ENCODE measurements around the gene EML6. TPM values are rescaled to one million over a fixed set of nuclear protein-coding genes. Genes with fewer than 3 reads are reported as not detected.

EML6 gene
- total and polyA plus RNA-seq, 2 of the 8 experiments (the other 6 are each of a cell fraction or from before 2014, with no cell fraction given), result 1.2 to 1.6 TPM

DNA sequence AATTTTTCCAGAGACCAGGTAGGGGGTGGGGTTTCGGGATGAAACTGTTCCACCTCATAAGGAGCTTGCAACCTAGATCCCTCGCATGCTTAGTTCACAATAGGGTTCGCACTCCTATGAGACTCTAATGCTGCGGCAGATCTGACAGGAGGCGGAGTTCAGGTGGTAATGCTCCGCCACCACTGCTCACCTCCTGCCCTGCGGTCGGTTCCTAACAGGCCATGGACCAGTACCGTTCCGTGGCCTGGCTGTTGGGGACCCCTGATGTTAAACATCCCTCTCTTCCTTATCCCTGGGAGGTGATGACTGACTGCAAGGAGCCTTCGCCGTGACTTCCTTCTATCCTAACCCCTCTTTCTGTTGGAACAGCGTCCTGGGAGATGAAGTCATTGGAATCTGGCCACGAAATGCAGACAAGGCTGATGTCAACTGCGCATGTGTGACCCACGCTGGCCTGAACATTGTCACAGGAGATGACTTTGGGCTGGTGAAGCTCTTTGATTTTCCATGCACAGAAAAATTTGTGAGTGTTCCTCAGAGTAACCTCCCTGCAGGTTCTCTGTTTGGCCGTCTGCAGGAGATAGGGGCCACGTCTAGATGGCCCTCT, 244.4 kb downstream of the EML6 start:
- 90% methylated on average over 18 of the region's 18 CpGs; no CpG with 5 or more reads in 1 of the 2 experiments for WGBS, 2 experiments (ENCODE audit: extremely low coverage in 1 of 2, insufficient coverage in 1 of 2, insufficient read length in 1 of 2, insufficient replicate concordance in 2 of 2, low coverage in 1 of 2, low lambda C conversion rate in 2 of 2, missing lambda C conversion rate in 1 of 2)
- H3K27me3 ChIP-seq (replicated peaks in 1 of 4; ENCODE audit: control insufficient read depth in 3 of 4, extremely low read depth in 1 of 4, insufficient read depth in 3 of 4, low read length in 3 of 4), result no peaks in the 10 kb centered on the region
- H3K18ac ChIP-seq (ENCODE audit: extremely low read depth, low read length), result no peak overlapping the region
- H3K4me3 ChIP-seq (ENCODE audit: extremely low read depth in 1 of 4, insufficient read depth in 2 of 4, low read depth in 3 of 4, low read length in 4 of 4), result no peak overlapping the region
- H4K91ac ChIP-seq (replicated peaks; ENCODE audit: insufficient read length, low read length), result no peak overlapping the region
- H2BK5ac ChIP-seq (ENCODE audit: low read depth, low read length), result no peak overlapping the region
- H3K9me3 ChIP-seq (ENCODE audit: insufficient read depth in 2 of 2, low read depth in 1 of 2, low read length in 1 of 2), result no peaks in the 10 kb centered on the region
- no peak for TF ChIP-seq MAFK (IDR thresholded peaks at IDR 0.05; ENCODE audit: low read depth, low read length)
- no peak for TF ChIP-seq BACH1 (IDR thresholded peaks at IDR 0.05; ENCODE audit: low read length)
- TF ChIP-seq RAD21 (IDR thresholded peaks at IDR 0.05 in 1 of 2, conservative IDR thresholded peaks at IDR 0.05 in 1 of 2; ENCODE audit: low read depth in 2 of 2, low read length in 2 of 2), result no peak
- TF ChIP-seq NANOG (IDR thresholded peaks at IDR 0.05; ENCODE audit: insufficient read depth, low read depth, low read length, poor library complexity, severe bottlenecking), result no peak
- TF ChIP-seq JUN (IDR thresholded peaks at IDR 0.05; ENCODE audit: low read depth, low read length), result no peak
- no peak overlapping the region for H3K56ac ChIP-seq (replicated peaks; ENCODE audit: insufficient read length, low read depth, low read length)
- CTCF ChIA-PET (ENCODE audit: partially characterized antibody), result interaction anchor here (0.8 to 1.1 kb wide), 2 partner anchors 11 to 201 kb away, joined by 3 to 4 read pairs; no protein-coding TSS in a partner anchor
- H3K4ac ChIP-seq (replicated peaks; ENCODE audit: insufficient read length, low read depth, low read length), result no peak overlapping the region
- no peak overlapping the region for H3K4me2 ChIP-seq (ENCODE audit: insufficient read depth in 1 of 2, low read depth in 2 of 2, low read length in 2 of 2)
- no peaks in the 10 kb centered on the region for H4K20me1 ChIP-seq (replicated peaks in 1 of 2; ENCODE audit: control insufficient read depth in 1 of 2, insufficient read depth in 2 of 2, low read length in 2 of 2)
- no peak overlapping the region for H4K8ac ChIP-seq (ENCODE audit: extremely low read depth, insufficient read depth, low read length)
- no peak overlapping the region for H2BK20ac ChIP-seq (ENCODE audit: low read length)
- H3K23me2 ChIP-seq (ENCODE audit: low read depth, low read length), result no peaks in the 10 kb centered on the region
- H4K5ac ChIP-seq (ENCODE audit: insufficient read length, low read depth, low read length), result no peak overlapping the region
- no peak overlapping the region for H2AFZ ChIP-seq (ENCODE audit: low read length)
- POLR2A ChIA-PET (ENCODE audit: partially characterized antibody), result interaction anchor here (1.6 to 2.8 kb wide), 3 partner anchors 8 to 17 kb away, joined by 3 to 13 read pairs (median 4); no protein-coding TSS in a partner anchor
- no peaks in the 10 kb centered on the region; the same call in 1 of the 2 replicates for H3K79me1 ChIP-seq (ENCODE audit: low read depth, low read length)
- H3K9ac ChIP-seq (replicated peaks in 1 of 4; ENCODE audit: extremely low read depth in 1 of 4, low read depth in 3 of 4, low read length in 3 of 4), result no peak overlapping the region
- H2BK12ac ChIP-seq (ENCODE audit: low read depth, low read length), result no peak overlapping the region
- no peak overlapping the region for H3K27ac ChIP-seq (ENCODE audit: low read depth, low read length)
- no peak overlapping the region for H2BK15ac ChIP-seq (ENCODE audit: low read length)
- DNase-seq (ENCODE audit: low read depth in 1 of 2, low spot score in 2 of 2) (no peak), FAIRE-seq (no peak)
- H2BK120ac ChIP-seq (replicated peaks; ENCODE audit: low read depth, low read length), result no peak overlapping the region
- H3K79me2 ChIP-seq (ENCODE audit: control insufficient read depth in 1 of 2, insufficient read depth in 2 of 2, low read length in 2 of 2), result no peaks in the 10 kb centered on the region
- H3K23ac ChIP-seq (ENCODE audit: insufficient read length), result no peak overlapping the region
- H3K14ac ChIP-seq (ENCODE audit: insufficient read length), result no peak overlapping the region
- H3K36me3 ChIP-seq (ENCODE audit: control insufficient read depth in 2 of 4, insufficient read depth in 4 of 4, low read length in 3 of 4), result peaks cover 0 to 20% (median 7%) of the 10 kb centered on the region in 4 experiments; a peak in 3 of 8 replicates
- peaks cover 0 to 3% (median 1%) of the 10 kb centered on the region in 4 experiments; a peak in 2 of 7 replicates for H3K4me1 ChIP-seq (replicated peaks in 1 of 4; ENCODE audit: control insufficient read depth in 3 of 4, insufficient read depth in 4 of 4, low read length in 3 of 4)
- H2AK5ac ChIP-seq (ENCODE audit: low read depth, low read length), result no peak overlapping the region
